T-helper 9 cell (primary cell): Measurements from ENCODE around the gene ANO2.
"Not testable (repeated sequence)": the region's sequence is repeated elsewhere in the genome, so short reads cannot be mapped to it uniquely, and the experiment has no call there.

Source experiments
- DNase-seq: peaks from one replicate; pipeline ENCODE4 v3.0.0-alpha.2; 2020

ANO2 gene

GRCh38 chr12:5916785-5917290 lies 28.2 kb downstream of the ANO2 start:
- DNase-seq = no peak

GRCh38 chr12:5915511-5915910 lies 29.5 kb downstream of the ANO2 start:
- DNase-seq = no peak

DNA sequence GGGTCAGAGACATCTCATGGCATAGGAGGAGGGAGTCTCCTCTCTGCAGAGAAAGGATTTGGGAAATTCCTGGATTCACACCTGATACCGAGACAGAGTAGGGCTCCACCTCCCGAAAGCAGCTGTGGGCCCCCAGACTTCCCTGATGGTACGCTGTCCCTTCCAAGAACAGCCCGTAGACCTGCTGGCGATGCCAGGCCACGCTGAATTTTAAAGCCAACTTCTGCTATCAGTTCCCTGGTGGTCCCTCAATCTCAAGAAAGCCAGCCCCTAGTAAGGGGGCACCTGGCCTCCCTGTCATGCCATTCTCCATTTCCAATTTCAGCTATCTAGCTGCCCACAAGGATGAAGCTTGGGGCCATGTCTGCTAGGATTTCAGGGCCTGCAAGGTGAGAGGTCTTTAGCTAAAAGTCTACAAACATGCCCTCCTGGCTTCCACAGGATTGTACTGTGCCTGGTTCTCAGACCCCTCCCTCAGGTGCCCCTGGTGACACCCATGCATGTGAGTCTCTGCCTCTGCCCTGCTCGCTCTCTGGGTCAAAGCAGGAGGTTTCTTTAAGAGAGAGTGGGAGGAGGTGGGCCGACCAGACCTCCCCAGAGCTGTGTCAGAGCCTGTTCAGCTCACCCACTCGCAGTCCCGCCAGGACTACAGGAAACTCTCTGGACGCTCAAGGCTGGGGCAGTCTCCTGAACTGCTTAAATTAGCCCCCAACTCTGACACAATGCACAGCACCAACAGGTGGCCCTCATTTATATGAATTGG lies 30.5 kb downstream of the ANO2 start:
- no peak for DNase-seq

DNA sequence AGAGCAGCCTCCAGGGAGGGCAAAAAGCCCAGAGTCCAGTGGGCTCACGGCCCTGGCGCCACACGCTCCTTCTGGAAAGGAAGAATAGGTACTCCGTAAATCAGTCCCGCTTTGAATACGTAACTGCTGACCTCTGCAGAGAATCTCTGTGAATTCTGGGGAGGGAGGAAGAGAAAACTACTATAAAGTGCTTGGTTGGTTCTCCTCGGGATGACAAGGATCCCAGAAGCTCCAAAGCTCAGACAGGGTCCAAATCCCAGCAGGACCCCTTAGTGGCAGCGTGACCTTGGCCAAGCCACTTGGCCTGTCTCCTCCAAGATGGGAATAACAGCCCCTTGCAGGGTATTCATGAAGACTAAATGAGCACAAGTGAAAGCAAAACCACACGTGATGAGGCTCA lies 31.7 kb downstream of the ANO2 start:
- DNase-seq = no peak

- no peak for DNase-seq
Measured at GRCh38 chr12:5912437-5913334, 32.4 kb downstream of the ANO2 start.

DNA sequence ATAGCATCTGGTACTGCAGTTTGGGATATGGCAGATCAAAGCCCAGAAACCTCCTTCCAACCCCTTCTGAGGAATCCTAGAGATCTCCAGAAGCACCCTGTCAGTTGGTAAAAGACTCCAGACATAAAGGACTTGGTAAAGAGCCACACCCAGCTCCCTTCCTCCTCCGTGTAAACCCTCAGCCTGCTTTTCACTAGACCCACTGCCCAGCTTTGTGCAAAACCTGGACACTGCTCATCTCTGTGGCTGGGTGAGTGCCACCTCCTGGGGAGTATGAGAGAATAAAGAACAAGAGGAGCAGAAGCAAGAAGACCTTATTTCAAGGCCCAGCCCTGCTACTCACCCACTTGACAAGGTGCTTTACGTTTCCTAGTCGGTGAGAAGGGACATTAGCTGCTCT lies 33.0 kb downstream of the ANO2 start:
- no peak for DNase-seq

- no peak for DNase-seq
Measured at GRCh38 chr12:5910790-5911548, 34.1 kb downstream of the ANO2 start.

GRCh38 chr12:5909560-5909959 lies 35.5 kb downstream of the ANO2 start:
- no peak for DNase-seq

GRCh38 chr12:5908251-5908650 lies 36.8 kb downstream of the ANO2 start:
- DNase-seq = no peak

DNA sequence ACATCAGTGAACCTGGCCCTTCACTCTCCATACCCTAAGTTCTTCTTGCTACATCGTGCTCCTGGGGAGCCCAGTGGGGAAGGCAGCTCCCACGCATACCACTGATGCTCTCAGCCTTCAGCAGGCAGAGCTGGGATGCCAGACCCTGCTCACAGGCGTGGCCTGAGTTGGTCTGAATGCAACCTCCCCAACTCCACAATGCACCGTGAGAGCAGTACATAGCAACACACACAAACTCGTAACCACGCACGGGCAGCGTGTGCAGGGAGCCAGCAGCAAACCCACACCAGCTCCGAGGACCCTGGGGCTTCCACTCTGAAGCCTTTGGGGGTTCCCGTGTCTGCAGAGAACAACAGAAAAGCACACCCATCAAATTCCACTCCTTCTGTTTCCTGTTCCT lies 37.3 kb downstream of the ANO2 start:
- no peak for DNase-seq

- DNase-seq = no peak
Measured at GRCh38 chr12:5905757-5906156, 39.3 kb downstream of the ANO2 start.

DNA sequence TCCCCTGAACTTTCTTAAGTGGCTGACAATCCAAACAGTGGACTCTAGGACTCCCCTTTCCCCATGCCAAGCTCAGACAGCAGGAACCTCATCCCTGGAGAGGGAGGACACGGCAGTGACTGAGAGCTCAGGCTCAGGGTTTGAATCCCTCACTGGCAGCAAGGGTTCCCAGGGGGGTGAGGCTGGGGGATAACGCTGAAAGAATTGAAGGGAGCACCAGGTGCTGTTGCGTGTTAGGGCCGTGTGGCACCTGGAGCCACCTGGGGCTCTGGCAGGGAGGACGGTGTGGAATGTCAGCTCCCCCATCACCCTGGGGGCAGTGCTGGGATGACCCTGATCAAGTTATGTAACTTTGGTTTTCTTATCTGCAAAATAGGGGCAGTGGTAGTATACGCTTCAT lies 40.1 kb downstream of the ANO2 start:
- no peak for DNase-seq

DNA sequence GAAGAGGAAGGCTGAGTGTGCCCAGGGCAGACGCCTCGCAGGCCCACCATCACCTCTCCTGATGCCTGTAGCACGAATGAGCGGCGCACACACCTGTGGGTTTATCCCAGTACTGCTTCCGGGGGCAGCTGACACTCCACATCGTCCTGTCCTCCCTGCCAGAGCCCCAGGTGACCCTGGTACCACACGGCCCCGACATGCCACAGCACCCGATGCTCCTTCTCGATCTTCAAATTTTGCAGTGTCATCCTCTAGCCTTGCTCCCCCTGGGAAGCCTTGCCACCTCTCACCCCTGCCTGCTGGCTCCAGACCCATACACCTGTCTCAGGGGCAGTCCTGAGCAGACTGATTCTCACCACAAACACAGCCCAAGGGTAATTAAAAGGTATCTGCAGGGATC lies 40.6 kb downstream of the ANO2 start:
- no peak for DNase-seq

- no peak for DNase-seq
Measured at GRCh38 chr12:5902736-5903135, 42.3 kb downstream of the ANO2 start.

GRCh38 chr12:5901416-5901815 lies 43.6 kb downstream of the ANO2 start:
- DNase-seq = no peak

DNA sequence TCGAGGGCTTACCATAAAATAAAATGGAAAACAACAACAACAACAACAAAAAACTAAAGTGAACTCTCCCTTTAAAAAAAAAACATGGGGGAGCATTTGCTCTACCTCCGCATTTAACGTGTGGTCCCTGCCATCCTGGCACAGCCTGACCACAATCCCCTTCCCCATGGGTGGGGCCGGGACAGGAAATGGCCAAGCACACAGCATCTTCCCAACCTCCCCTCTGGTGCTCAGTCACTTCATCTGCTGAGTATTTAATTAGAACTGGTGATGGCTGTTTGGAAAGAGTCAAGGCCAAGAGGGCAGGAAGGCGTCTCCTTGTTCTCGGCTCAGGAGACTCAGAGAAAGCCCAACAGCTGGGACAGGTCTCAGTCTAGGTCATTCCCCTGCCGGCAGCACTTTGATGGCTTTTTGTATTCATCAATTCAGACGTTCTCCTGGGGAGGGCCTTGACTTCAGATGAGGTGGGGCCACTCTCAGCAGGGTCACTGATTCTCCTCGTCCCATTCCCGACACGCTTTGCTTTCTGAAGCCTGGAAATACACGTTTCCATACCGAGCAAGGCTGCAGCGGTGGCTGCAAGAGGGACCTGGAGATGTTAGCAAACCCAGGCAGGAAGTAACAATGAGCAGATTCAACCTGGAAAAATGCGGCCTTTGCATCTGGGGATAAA lies 44.4 kb downstream of the ANO2 start:
- DNase-seq = no peak

DNA sequence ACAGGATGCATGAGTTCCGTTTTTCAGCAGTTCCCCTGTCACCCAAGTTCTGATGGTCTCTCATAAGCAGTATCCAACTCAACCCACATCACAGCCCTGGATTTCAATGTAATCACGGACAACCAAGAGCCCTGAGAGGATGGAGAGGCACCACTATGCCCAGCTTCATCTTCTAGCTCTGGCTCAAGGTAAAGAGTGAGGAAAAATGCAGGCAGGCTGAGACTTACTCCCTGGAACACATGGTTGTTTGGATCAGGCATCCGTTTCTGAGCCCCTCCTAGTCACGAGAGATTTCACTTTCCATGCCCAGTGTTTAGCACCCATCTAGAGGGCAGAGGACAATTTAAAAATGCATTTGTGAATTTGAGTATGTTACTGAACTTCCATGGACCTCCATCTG lies 45.0 kb downstream of the ANO2 start:
- DNase-seq = no peak

DNA sequence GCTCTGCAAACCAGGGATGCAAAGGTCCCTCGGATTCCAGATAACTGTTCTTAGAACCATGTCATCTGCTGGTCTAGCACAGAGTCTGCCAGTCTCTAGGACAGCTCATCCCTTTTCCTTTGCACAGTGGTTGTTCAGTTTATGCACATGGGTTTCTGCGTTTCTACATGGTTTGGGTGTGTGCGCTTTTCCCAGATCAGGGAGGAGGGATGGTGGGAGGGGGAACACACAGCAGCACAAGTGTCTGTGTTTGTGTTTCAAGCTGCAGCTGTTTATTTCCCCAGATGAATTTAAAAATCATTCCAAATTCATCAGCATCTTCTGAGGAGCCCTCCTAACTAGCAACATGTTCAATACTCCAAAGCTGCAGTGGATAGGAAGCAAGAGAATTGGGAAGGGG lies 45.4 kb downstream of the ANO2 start:
- DNase-seq = no peak

DNA sequence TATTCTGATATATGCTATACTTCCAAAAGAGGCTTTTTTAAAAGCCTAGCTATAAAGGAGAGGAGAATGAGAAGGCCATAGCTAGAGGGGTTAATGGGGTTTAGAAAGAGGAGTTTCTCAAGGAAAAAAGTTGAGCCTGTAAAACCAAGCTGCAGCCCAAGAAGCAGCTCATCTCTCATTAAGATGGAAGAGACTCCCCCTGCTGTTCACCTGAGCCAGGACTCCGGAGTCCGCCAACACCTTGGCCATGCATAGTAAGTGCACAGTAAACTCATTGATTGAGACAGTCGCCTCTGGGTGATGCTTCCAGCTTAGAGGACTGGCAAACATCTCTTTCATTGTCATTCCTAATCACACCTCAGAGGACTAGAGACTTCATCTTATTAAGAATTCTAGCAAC lies 46.2 kb downstream of the ANO2 start:
- DNase-seq = no peak

DNA sequence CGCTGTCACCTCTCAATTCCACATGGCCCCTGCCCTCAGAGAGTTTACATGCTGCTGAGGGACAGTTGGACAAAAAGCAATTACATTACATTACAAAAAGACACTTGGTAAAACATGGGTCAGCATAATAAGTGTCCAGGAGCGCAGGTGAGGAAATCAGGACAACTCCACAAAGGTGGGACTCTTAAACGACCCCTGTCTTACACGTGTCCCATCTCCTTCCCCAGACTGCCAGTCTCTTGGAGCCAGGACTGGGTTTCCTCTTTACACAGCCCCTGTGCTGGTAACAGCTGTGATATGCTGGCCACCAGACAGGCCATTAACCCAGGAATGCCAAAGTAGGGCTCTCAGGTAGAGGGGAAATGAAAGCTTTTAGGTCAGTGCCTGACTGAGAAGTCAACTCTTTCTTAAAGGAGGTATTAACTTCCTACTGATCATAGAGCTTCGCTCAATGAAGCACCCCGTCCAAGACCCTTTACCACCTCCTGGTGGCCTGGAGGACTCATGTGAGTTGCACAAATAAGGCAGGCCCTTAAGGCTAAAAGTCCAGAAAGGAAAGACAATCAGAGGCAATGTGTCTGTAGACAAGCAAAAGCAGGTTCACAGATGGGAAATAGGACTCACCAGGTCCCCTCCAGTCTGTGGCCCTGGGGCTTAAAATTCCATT lies 55.5 kb downstream of the ANO2 start:
- no peak for DNase-seq

GRCh38 chr12:5888816-5889315 lies 56.2 kb downstream of the ANO2 start:
- no peak for DNase-seq

DNA sequence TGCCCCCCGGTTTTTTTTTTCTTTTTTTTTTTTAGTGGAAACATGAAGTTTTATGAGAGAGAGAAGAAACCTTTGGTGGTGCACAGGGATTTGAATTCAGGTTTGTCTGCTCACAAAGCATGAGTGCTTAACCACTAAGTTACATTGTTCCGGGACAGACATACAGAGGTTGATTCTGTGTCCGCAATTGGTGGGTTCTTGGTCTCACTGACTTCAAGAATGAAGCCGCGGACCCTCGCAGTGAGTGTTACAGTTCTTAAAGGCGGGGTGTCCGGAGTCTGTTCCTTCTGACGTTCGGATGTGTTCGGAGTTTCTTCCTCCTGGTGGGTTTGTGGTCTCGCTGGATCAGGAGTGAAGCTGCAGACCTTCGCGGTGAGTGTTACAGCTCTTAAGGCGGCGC lies 57.2 kb downstream of the ANO2 start:
- DNase-seq = not testable (repeated sequence)
